Stimulated activated CD8-positive, alpha-beta memory T cell treated with anti-CD3 and anti-CD28 coated beads, Interleukin-15, amount 100 ng/mL, for 48 hours (primary cell): Measurements from ENCODE around the gene KCNC2.

ENCODE experiments used
- DNase-seq, 2 donors: peaks; one replicate each; pipeline ENCODE4 v3.0.0-alpha.2; 2020; ENCODE audit warnings: low read depth in 2 of 2

The KCNC2 gene

DNA sequence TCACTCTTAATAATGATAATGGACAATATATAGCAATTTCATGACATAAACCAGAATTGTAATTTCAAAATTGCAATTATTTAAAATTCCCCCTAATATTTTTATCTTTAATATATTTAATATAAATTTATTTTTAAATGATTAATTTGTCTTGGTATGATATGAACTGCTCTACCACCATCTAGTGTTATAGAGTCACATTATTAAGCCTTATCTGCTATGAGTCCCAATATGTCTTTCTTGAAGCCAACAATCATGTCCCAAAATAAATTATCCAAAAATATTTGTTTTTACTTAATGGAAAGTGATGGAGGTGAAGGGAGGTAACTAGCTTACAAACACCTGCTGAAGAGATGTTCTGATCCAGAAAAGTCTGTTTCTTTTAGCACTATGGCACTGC, 151.4 kb downstream of the KCNC2 start:
- DNase-seq, result no peak

DNA sequence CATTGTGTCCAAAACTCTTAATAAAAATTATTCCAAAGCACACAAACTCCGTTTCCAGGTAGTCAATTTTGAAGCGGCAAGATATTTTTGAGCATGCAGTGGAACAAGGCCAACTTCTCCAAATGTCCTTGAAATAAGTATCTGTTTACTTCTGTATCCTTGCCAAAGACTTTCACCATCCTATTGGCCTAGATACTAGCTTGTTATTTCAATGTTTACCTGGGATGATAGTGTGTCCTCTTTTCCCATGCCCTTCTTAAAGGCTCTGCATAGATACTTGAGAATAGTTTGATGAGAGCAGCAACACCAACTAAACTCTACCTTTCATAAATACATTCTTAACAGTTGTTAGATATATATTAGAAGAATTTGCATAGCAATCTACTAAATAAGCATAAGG, 160.9 kb downstream of the KCNC2 start:
- no peak for DNase-seq

- no peak for DNase-seq
Observed at GRCh38 chr12:75047885-75048525, 161.6 kb downstream of the KCNC2 start.

- DNase-seq, result no peak
Observed at GRCh38 chr12:75042125-75042524, 167.5 kb downstream of the KCNC2 start.

DNA sequence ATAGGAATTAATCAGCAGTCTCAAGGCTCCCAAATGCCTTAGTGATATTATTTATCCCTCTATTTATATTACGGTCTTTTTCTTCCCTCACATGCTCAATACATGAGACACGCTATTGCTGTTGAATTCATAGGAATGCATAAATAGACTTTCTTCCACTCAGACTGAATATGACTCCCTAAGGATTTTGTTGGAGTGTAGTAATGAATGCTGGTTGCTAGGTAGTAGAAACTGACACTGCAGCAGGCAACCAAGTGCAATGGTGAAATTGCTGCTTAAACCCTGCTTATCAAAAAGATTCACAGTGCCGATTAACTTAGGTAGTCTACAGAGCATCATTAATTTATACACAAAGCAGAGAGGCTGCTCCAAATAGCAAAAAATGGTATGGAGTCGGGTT, 168.2 kb downstream of the KCNC2 start:
- DNase-seq, result no peak

DNA sequence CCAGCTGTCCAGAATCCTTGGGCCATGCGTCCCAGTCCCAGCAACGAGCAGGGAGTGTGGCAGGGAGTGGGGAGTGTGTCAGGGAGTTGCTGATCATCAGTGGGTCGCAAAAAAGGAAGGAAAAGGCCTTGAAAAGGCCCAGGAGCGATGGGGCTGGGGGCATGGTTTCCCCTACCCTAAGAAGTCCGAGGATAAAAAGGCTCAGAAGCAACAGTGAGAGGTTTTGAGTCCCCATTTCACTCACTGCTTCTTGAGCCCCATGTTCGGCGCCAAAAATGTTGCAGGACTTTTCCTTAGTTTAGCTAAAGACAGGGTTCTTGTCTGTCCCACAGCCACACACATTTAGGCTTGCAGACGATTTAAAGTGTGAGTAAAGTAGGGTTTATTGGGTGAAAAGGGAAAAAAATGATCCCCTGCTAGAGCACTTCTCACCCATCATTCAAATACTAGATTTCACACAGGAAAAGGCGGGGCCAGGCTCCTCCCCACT, 189.5 kb downstream of the KCNC2 start:
- DNase-seq, result no peak

DNA sequence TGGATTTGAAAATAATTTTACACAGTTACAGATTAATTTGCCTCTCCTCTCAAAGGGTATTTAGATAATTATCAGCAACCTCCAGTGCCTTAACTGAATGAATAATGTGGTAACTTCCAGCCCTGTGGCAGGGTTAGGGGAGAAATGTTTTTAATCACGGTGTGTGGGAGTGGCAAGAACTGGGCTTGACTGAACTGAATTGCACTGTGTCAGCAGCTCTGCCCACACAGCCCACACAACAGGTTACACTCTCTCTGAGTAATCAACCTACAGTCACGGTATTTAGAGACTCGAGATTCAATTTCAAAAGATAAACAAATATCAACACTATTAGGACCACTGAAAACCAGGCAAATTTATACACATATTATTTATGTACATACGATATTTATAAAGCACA, 198.5 kb downstream of the KCNC2 start:
- DNase-seq, result peak in 1 of 2 donors; percentile 1

GRCh38 chr12:75007133-75007532, 202.5 kb downstream of the KCNC2 start:
- DNase-seq, result no peak

- DNase-seq, result no peak
Observed at GRCh38 chr12:75000120-75000519, 209.5 kb downstream of the KCNC2 start.

DNA sequence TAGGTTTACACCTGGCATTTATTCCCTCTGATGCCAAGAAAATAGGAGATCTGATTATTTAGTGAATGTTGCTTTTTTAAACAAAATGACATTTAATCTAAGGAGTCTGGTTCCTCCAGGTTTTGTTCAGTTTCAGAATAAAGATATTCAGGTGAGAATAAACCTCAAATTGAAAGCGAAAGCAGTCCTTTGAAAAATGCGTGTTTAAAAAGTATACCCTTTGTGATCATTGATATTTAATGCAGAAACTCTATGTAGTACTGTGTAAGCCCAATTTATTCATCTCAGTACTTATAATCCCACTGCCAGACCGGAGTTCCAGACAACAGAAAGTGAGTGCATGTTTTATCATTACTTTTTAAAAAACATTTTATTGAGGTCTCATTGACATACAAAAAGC, 210.2 kb downstream of the KCNC2 start:
- no peak for DNase-seq
